Endothelial cell of umbilical vein (primary cell): ENCODE data around the gene NKAIN4. TPM values are rescaled to one million over a fixed set of nuclear protein-coding genes. Genes with fewer than 3 reads are reported as not detected.

ENCODE experiments used
- BruUV-seq: library from RNA; stranded (reverse); fragments of 400-500 nt; replicated peaks from 2 replicates; lab custom pipeline; 2021; lab: Mats Ljungman, UMichigan
- CTCF ChIA-PET: fragments of 300-600, 350-600 bp; sonication (Branson Sonifier 250); formaldehyde crosslinking; loops from one replicate; lab custom pipeline; 2021; ENCODE audit warnings: antibody characterized with exemption, inconsistent platforms; lab: Charles Lee
- POLR2A ChIA-PET: fragments of 300-600, 350-600 bp; sonication (Branson Sonifier 250); formaldehyde crosslinking; loops from one replicate; lab custom pipeline; 2021; ENCODE audit warnings: antibody characterized with exemption, inconsistent platforms; lab: Charles Lee
- DNase-seq: peaks from one replicate; pipeline ENCODE4 v3.0.0-alpha.2; 2011; ENCODE audit warnings: low read depth, low spot score
- FAIRE-seq: peaks from 2 replicates; lab custom pipeline; 2011; peaks lifted over from hg19 to GRCh38; lab: Jason Lieb, UNC
- H2AFZ ChIP-seq: 2 replicates; pipeline ENCODE4 v1.6.0; 2012; ENCODE audit warnings: low read depth, low read length, control low read depth, inconsistent platforms
- H3K27ac ChIP-seq: 2 replicates; pipeline ENCODE4 v1.5.1; 2011; ENCODE audit warnings: low read depth, mild to moderate bottlenecking, control low read depth, low read length, moderate library complexity; ENCODE audit not compliant: insufficient read depth
- H3K27me3 ChIP-seq, 2 experiments: 2 replicates each; pipeline versions ENCODE4 v1.6.0 to v1.6.1; 2011; ENCODE audit warnings: low read length in 2 of 2, mixed read lengths in 1 of 2; ENCODE audit not compliant: control insufficient read depth in 2 of 2, insufficient read depth in 2 of 2
- H3K36me3 ChIP-seq, 2 experiments: 2 replicates in 1 of 2; 3 replicates in 1 of 2; pipeline ENCODE4 v1.5.1; 2011; ENCODE audit warnings: low read length in 2 of 2, mild to moderate bottlenecking in 1 of 2, moderate library complexity in 1 of 2; ENCODE audit not compliant: control insufficient read depth in 2 of 2, insufficient read depth in 2 of 2; ENCODE audit errors: extremely low read depth in 1 of 2
- H3K4me1 ChIP-seq: 3 replicates; pipeline ENCODE4 v1.5.1; 2011; ENCODE audit warnings: mild to moderate bottlenecking, low read length; ENCODE audit not compliant: control insufficient read depth, insufficient read depth; ENCODE audit errors: extremely low read depth
- H3K4me2 ChIP-seq: 2 replicates; pipeline ENCODE4 v1.6.1; 2011; ENCODE audit warnings: low read length, control low read depth, mixed read lengths; ENCODE audit not compliant: insufficient read depth
- H3K4me3 ChIP-seq, 3 experiments: fragments of 200-600 bp in 1 of 3; sonication (generic), shearing (Covaris generic) in 1 of 3; replicated peaks in 1 of 3; 2 replicates each; pipeline ENCODE4 v1.5.1; 2011 to 2016; ENCODE audit warnings: control low read depth in 3 of 3, low read length in 3 of 3, mild to moderate bottlenecking in 2 of 3, inconsistent platforms in 1 of 3, low read depth in 1 of 3, moderate library complexity in 1 of 3; ENCODE audit not compliant: insufficient read depth in 1 of 3
- H3K79me2 ChIP-seq: 2 replicates; pipeline ENCODE4 v1.6.0; 2012; ENCODE audit warnings: low read length, inconsistent platforms; ENCODE audit not compliant: control insufficient read depth, insufficient read depth
- H3K9ac ChIP-seq: replicated peaks from 2 replicates; pipeline ENCODE3; 2011; ENCODE audit warnings: low read length, control low read depth; ENCODE audit not compliant: insufficient read depth; ENCODE audit errors: extremely low read depth
- H3K9me1 ChIP-seq: replicated peaks from 3 replicates; pipeline ENCODE4 v1.6.0; 2011; ENCODE audit warnings: mild to moderate bottlenecking, low read length; ENCODE audit not compliant: control insufficient read depth, insufficient read depth; ENCODE audit errors: extremely low read depth
- H3K9me3 ChIP-seq: replicated peaks from 2 replicates; pipeline ENCODE4 v1.5.1; 2012; ENCODE audit warnings: low read length, inconsistent platforms; ENCODE audit not compliant: control insufficient read depth, insufficient read depth
- H4K20me1 ChIP-seq: replicated peaks from 2 replicates; pipeline ENCODE3; 2011; ENCODE audit warnings: mild to moderate bottlenecking, low read length; ENCODE audit not compliant: control insufficient read depth, insufficient read depth; ENCODE audit errors: extremely low read depth
- EZH2 ChIP-seq: IDR thresholded peaks from 2 replicates; pipeline ENCODE4 v1.6.1; 2012; ENCODE audit warnings: borderline replicate concordance, low read depth, mild to moderate bottlenecking, moderate library complexity, low read length, inconsistent platforms; ENCODE audit not compliant: severe bottlenecking
- FOS ChIP-seq: IDR thresholded peaks from 2 replicates; pipeline ENCODE4 v1.6.1; 2011; ENCODE audit warnings: mild to moderate bottlenecking, low read length, moderate library complexity, borderline replicate concordance; ENCODE audit not compliant: insufficient read depth
- GATA2 ChIP-seq: IDR thresholded peaks from 2 replicates; pipeline ENCODE4 v1.7.0; 2011; ENCODE audit warnings: low read depth, mild to moderate bottlenecking, moderate library complexity, mixed read lengths, low read length; ENCODE audit not compliant: insufficient read length, insufficient read depth
- JUN ChIP-seq: IDR thresholded peaks from 2 replicates; pipeline ENCODE4 v1.6.1; 2011; ENCODE audit warnings: borderline replicate concordance, low read depth; ENCODE audit not compliant: insufficient read length, insufficient read depth
- MYC ChIP-seq: IDR thresholded peaks from one replicate; pipeline ENCODE4 v1.6.1; 2011; ENCODE audit warnings: mild to moderate bottlenecking, low read depth, low read length
- POLR2A ChIP-seq: IDR thresholded peaks from 2 replicates; pipeline ENCODE4 v1.6.1; 2012; ENCODE audit warnings: low read depth, mild to moderate bottlenecking, control low read depth, low read length
- POLR2AphosphoS5 ChIP-seq: IDR thresholded peaks from 2 replicates; pipeline ENCODE4 v1.6.1; 2012; ENCODE audit warnings: low read depth, mild to moderate bottlenecking, control low read depth, low read length, moderate library complexity; ENCODE audit not compliant: insufficient read depth
- dilution Hi-C: fragments of 300-500 bp; cut with MboI; formaldehyde crosslinking; loops from one replicate; pipeline ENCODE4 v1.15.0; 2019; ENCODE audit warnings: low sequenced_read_pairs; ENCODE audit not compliant: extremely low pct_ligation_motif_present
- intact Hi-C: fragments of 100-400 bp; cut with micrococcal nuclease; formaldehyde crosslinking; loops from one replicate; pipeline ENCODE4 v1.10.0; 2022
- polyA plus RNA-seq, 4 experiments: library from polyadenylated mRNA; depleted of rRNA in 3 of 4; stranded (reverse) in 3 of 4; unstranded in 1 of 4; fragments of >200 nt; gene quantifications; 2 replicates each; pipeline versions ENCODE4 v1.2.1 to v1.2.3, GENCODE V29; 2011 to 2012; ENCODE audit warnings: missing spikeins in 1 of 4
- total RNA-seq: library from RNA; stranded (reverse); gene quantifications from 2 replicates; pipeline ENCODE4 v1.2.3, GENCODE V29; 2021
- TF ChIP-seq, protein P1 (sequence below): IDR thresholded peaks from 2 replicates; pipeline ENCODE4 v1.6.1; 2011; ENCODE audit not compliant: insufficient read depth, insufficient read length

NKAIN4 gene
- total and polyA plus RNA-seq, 2 donors (not counting 3 experiments of a cell fraction or from before 2014, with no cell fraction given) = 0.04 TPM; not detected in 1

DNA sequence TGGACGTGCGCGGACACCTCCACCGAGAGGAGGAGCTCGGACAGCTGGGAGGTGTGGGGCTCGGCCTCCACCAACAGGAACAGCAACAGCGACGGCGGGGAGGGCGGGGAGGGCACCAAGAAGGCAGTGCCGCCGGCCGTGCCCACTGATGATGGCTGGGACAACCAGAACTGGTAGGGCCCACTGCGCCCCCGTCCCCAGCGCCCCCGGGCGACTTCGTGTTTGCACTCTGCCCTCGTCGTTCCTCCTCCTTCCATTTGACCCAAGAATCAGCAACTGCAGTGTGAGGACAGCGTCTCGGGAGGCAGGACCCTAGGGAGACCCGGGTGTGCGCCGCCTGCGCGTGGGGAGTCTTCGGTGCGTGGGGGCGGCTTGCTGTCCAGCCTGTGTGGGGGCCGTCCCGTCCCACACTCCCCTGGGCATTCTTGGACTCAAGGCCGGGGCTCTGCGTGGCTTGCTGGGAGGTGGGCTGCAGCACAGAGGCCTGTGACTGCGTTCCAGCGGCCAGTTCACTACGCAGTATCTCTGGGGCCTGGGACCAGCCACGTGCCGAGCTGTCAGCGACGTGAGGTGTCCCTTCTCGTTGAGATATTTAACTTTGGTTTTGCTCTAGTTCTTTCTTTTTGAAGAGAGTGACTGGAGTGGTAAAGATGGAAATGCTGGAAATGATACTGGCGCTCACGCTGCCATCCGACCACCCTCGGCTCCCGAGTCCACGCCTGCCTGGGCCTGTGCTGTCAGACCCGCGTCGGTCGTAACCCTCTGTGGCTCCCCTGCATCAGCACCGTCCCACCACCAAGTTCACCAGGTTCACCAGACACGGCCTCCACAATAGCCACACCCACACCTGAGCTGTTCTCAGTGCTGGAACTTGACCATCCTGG lies 33.7 kb upstream of the NKAIN4 start:
- Histone ChIP-seq H3K9me1 (no peaks in the 10 kb centered on the region), H3K36me3 (peaks cover 4 to 26% of the 10 kb centered on the region in 2 experiments), H3K4me2 (no peak overlapping the region), H3K9ac (no peak overlapping the region), H3K4me3 (no peak overlapping the region), H4K20me1 (no peaks in the 10 kb centered on the region), H3K4me1 (no peaks in the 10 kb centered on the region), H2AFZ (no peak overlapping the region), H3K27me3 (no peaks in the 10 kb centered on the region), H3K79me2 (no peaks in the 10 kb centered on the region), H3K9me3 (no peaks in the 10 kb centered on the region), H3K27ac (no peak overlapping the region)
- TF ChIP-seq POLR2A = no peak
- TF ChIP-seq MYC = no peak
- no peak for TF ChIP-seq FOS
- no peak for TF ChIP-seq POLR2AphosphoS5
- TF ChIP-seq JUN = no peak
- TF ChIP-seq EZH2 = no peak
- TF ChIP-seq, protein P1, sequence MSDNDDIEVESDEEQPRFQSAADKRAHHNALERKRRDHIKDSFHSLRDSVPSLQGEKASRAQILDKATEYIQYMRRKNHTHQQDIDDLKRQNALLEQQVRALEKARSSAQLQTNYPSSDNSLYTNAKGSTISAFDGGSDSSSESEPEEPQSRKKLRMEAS = no peak
- TF ChIP-seq GATA2 = no peak
- ChIA-PET CTCF (interaction anchor here (1.0 to 2.0 kb wide), 4 partner anchors 22 to 65 kb away, joined by 3 to 12 read pairs (median 7); no protein-coding TSS in a partner anchor), POLR2A (no interaction called here)
- intact Hi-C loops = no loop called here
- dilution Hi-C loops = no loop called here
- no TSS peak for BruUV-seq
- DNase-seq (no peak), FAIRE-seq (no peak)
